Cardiac muscle cell (in vitro differentiated cells and primary cell): ENCODE results near the gene CCDC157. TPM values are rescaled to one million over a fixed set of nuclear protein-coding genes. Genes with fewer than 3 reads are reported as not detected.

Source experiments
- DNase-seq, 2 donors: peaks; one replicate each; pipeline versions ENCODE4 v3.0.0 to v3.0.0-alpha.2; 2010 to 2017; ENCODE audit warnings: low read depth in 1 of 2, low spot score in 1 of 2
- H3K27ac ChIP-seq: fragments of 200-600 bp; sonication (generic); 2 replicates; pipeline ENCODE4 v1.5.1; 2016
- H3K27me3 ChIP-seq: fragments of 200-600 bp; sonication (generic); 2 replicates; pipeline ENCODE4 v1.6.0; 2016; ENCODE audit warnings: control low read depth
- H3K36me3 ChIP-seq: fragments of 200-600 bp; sonication (generic); 2 replicates; pipeline ENCODE4 v1.5.1; 2016; ENCODE audit warnings: control low read depth
- H3K4me1 ChIP-seq: fragments of 200-600 bp; sonication (generic); 2 replicates; pipeline ENCODE4 v1.8.1; 2017; ENCODE audit warnings: low read depth, mild to moderate bottlenecking, mixed run types
- H3K4me3 ChIP-seq: fragments of 200-600 bp; sonication (generic); 2 replicates; pipeline ENCODE4 v1.5.1; 2016; ENCODE audit warnings: mild to moderate bottlenecking
- H3K9me3 ChIP-seq: fragments of 200-600 bp; sonication (generic); 2 replicates; pipeline ENCODE4 v1.5.1; 2017; ENCODE audit warnings: low read depth, mild to moderate bottlenecking, control low read depth
- polyA plus RNA-seq: library from polyadenylated mRNA; unstranded; fragments of >200 nt; fragmentation: Nextera tagmentation; extraction: Ambion mirVana; gene quantifications from 2 replicates; pipeline ENCODE4 v1.2.1, GENCODE V29; 2016
- total RNA-seq: library from RNA; depleted of rRNA; stranded (reverse); fragments of >200 nt; gene quantifications from 2 replicates; pipeline ENCODE4 v1.2.3, GENCODE V29; 2016
- TF ChIP-seq, protein P1 (sequence below): IDR thresholded peaks from 2 replicates; pipeline ENCODE4 v1.5.1; 2012; ENCODE audit warnings: low read depth, mild to moderate bottlenecking, low read length

The CCDC157 gene
- total and polyA plus RNA-seq, 2 experiments from 2014 or later = 7.1 to 8.7 TPM

DNA sequence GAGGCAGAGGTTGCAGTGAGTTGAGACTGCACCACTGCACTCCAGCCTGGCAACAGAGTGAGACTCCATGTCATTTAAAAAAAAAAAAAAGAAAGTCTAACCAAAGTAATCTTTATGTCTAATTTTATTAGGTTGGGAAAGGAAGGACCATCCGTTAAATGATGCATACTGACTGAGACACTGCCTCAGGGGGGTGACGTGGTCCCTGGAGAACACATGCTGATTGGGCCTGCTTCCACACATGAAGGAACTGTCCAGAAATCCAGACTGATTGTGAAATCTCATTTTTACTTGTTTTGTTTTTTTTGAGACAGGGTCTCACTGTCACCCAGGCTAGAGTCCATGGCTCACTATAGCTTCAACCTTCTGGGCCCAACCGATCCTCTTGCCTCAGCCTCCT, 5.6 kb upstream of the CCDC157 start:
- peaks cover 35% of the 10 kb centered on the region for H3K36me3 ChIP-seq
- TF ChIP-seq, protein P1, sequence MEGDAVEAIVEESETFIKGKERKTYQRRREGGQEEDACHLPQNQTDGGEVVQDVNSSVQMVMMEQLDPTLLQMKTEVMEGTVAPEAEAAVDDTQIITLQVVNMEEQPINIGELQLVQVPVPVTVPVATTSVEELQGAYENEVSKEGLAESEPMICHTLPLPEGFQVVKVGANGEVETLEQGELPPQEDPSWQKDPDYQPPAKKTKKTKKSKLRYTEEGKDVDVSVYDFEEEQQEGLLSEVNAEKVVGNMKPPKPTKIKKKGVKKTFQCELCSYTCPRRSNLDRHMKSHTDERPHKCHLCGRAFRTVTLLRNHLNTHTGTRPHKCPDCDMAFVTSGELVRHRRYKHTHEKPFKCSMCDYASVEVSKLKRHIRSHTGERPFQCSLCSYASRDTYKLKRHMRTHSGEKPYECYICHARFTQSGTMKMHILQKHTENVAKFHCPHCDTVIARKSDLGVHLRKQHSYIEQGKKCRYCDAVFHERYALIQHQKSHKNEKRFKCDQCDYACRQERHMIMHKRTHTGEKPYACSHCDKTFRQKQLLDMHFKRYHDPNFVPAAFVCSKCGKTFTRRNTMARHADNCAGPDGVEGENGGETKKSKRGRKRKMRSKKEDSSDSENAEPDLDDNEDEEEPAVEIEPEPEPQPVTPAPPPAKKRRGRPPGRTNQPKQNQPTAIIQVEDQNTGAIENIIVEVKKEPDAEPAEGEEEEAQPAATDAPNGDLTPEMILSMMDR = no peak
- DNase-seq = no peak
- no peak overlapping the region for H3K27ac ChIP-seq
- no peaks in the 10 kb centered on the region for H3K9me3 ChIP-seq
- peaks cover 3% of the 10 kb centered on the region for H3K4me1 ChIP-seq
- no peaks in the 10 kb centered on the region for H3K27me3 ChIP-seq
- H3K4me3 ChIP-seq = no peak overlapping the region

DNA sequence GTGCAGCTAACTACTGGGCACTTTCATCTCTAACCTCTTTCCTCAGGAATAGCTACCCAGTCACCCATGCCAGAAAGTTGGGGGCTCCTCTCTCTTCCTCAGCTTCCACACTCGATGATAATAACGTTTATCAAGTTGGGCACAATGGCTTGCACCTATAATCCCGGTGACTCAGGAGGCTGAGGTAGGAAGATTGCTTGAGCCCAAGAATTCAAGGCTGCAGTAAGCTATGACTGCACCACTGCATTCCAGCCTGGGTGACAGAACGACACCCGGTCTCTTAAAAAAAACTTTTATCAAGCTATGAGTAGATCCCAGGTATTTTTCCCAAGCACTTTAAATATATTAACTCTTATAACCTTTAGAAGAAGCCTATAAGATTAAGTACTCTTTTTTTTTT, 2.2 kb upstream of the CCDC157 start:
- TF ChIP-seq, protein P1 = no peak
- no peaks in the 10 kb centered on the region for H3K9me3 ChIP-seq
- H3K4me1 ChIP-seq = peaks cover 3% of the 10 kb centered on the region
- no peak overlapping the region for H3K27ac ChIP-seq
- no peaks in the 10 kb centered on the region for H3K27me3 ChIP-seq
- peaks cover 19% of the 10 kb centered on the region for H3K36me3 ChIP-seq
- H3K4me3 ChIP-seq = no peak overlapping the region
- no peak for DNase-seq

DNA sequence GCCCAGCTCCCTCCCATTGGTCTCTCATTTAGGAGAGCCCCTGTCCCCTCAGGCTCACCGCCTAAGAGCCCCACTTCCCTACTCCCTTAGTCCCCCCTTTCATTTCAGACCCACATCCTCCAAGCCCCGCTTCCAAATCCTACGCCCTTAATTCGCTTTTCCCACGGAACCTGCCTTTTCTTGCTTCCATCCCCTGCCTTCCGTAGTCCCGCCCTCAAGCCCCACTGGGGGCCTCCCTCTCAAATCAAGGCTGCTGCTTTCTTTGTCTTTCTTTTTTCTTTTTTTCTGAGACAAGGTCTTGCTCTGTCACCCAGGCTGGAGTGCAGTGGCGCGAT, 396 bp downstream of the CCDC157 start:
- TF ChIP-seq, protein P1 = no peak
- Histone ChIP-seq H3K9me3 (no peaks in the 10 kb centered on the region), H3K4me3 (peak overlapping the region; percentile 70), H3K27ac (no peak overlapping the region), H3K36me3 (peaks cover 5% of the 10 kb centered on the region), H3K27me3 (no peaks in the 10 kb centered on the region), H3K4me1 (peaks cover 3% of the 10 kb centered on the region)
- DNase-seq = no peak

GRCh38 chr22:30357650-30358215, 926 bp downstream of the CCDC157 start:
- peaks cover 3% of the 10 kb centered on the region for H3K36me3 ChIP-seq
- H3K9me3 ChIP-seq = no peaks in the 10 kb centered on the region
- TF ChIP-seq, protein P1 = no peak
- H3K27ac ChIP-seq = no peak overlapping the region
- no peaks in the 10 kb centered on the region for H3K27me3 ChIP-seq
- peaks cover 3% of the 10 kb centered on the region for H3K4me1 ChIP-seq
- DNase-seq = no peak
- peak overlapping the region; percentile 70 for H3K4me3 ChIP-seq

DNA sequence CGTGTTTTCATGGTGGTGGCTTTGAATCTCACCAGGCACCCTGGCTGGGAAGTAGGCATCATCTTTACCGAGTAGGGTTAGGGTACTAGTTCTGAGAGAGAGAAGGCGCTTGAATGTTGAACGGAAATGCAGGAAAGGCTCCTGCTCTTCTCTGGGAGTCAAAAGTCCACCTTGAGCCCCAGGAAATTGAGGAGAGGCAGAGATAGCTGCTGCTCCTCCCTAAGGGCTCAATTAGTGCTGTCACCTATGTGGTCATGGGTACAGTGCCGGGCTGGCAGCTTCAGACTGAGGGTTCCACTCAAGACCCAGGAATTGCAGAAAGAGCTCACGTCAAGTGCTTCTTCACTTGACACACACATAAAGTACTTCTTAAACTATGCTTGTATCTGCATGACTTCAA, 1.7 kb downstream of the CCDC157 start:
- Histone ChIP-seq H3K36me3 (no peaks in the 10 kb centered on the region), H3K4me3 (no peak overlapping the region), H3K9me3 (no peaks in the 10 kb centered on the region), H3K27ac (no peak overlapping the region), H3K4me1 (peaks cover 3% of the 10 kb centered on the region), H3K27me3 (no peaks in the 10 kb centered on the region)
- TF ChIP-seq, protein P1 = no peak
- no peak for DNase-seq
